ENCODE measurements around the gene NTM.

NTM gene

GRCh38 chr11:132050049-132050448, 679.6 kb downstream of the NTM start:
- no peak for TF ChIP-seq CTCF (IDR thresholded peaks at IDR 0.05; ENCODE audit: borderline replicate concordance, insufficient read depth, low read depth, low read length)
- no peak overlapping the region for H3K4me3 ChIP-seq (ENCODE audit: low read depth, low read length)

- H3K4me3 ChIP-seq (ENCODE audit: low read depth, low read length), result no peak overlapping the region
- TF ChIP-seq CTCF (IDR thresholded peaks at IDR 0.05; ENCODE audit: borderline replicate concordance, insufficient read depth, low read depth, low read length), result no peak
These were observed 680.3 kb downstream of the NTM start for GRCh38 chr11:132050577-132051165.

GRCh38 chr11:132051704-132052103, 681.3 kb downstream of the NTM start:
- no peak overlapping the region for H3K4me3 ChIP-seq (ENCODE audit: low read depth, low read length)
- TF ChIP-seq CTCF (IDR thresholded peaks at IDR 0.05; ENCODE audit: borderline replicate concordance, insufficient read depth, low read depth, low read length), result no peak

- TF ChIP-seq CTCF (IDR thresholded peaks at IDR 0.05; ENCODE audit: borderline replicate concordance, insufficient read depth, low read depth, low read length), result no peak
- H3K4me3 ChIP-seq (ENCODE audit: low read depth, low read length), result no peak overlapping the region
These were observed 681.9 kb downstream of the NTM start for GRCh38 chr11:132052342-132052741.

- TF ChIP-seq CTCF (IDR thresholded peaks at IDR 0.05; ENCODE audit: borderline replicate concordance, insufficient read depth, low read depth, low read length), result no peak
- H3K4me3 ChIP-seq (ENCODE audit: low read depth, low read length), result no peak overlapping the region
These were observed 682.5 kb downstream of the NTM start for GRCh38 chr11:132052904-132053303.

- TF ChIP-seq CTCF (IDR thresholded peaks at IDR 0.05; ENCODE audit: borderline replicate concordance, insufficient read depth, low read depth, low read length), result no peak
- no peak overlapping the region for H3K4me3 ChIP-seq (ENCODE audit: low read depth, low read length)
These were observed 684.4 kb downstream of the NTM start for GRCh38 chr11:132054822-132055221.

- no peak overlapping the region for H3K4me3 ChIP-seq (ENCODE audit: low read depth, low read length)
- TF ChIP-seq CTCF (IDR thresholded peaks at IDR 0.05; ENCODE audit: borderline replicate concordance, insufficient read depth, low read depth, low read length), result no peak
These were observed 684.9 kb downstream of the NTM start for GRCh38 chr11:132055296-132055695.

Measured in GM12875 (cell line).